IgD-negative memory B cell (primary cell): ENCODE results near the gene NDUFA8. TPM values are rescaled to one million over a fixed set of nuclear protein-coding genes. Genes with fewer than 3 reads are reported as not detected.
A peak's percentile ranks its signal among the peaks of the same experiment; 100 is the strongest.

Source experiments
- H3K27ac Mint-ChIP-seq, 3 donors: one replicate each; pipeline ENCODE4 v1.8.0; 2020 to 2022; ENCODE audit warnings: mild to moderate bottlenecking in 3 of 3, mixed read lengths in 3 of 3, moderate library complexity in 1 of 3
- H3K27me3 Mint-ChIP-seq: one replicate; pipeline ENCODE4 v1.8.0; 2021; ENCODE audit warnings: mixed read lengths
- H3K36me3 Mint-ChIP-seq: one replicate; pipeline ENCODE4 v1.8.0; 2020; ENCODE audit warnings: mild to moderate bottlenecking, mixed read lengths
- H3K4me1 Mint-ChIP-seq, 3 donors: one replicate each; pipeline ENCODE4 v1.8.0; 2020 to 2022; ENCODE audit warnings: mixed read lengths in 3 of 3, mild to moderate bottlenecking in 1 of 3
- H3K4me3 Mint-ChIP-seq, 4 donors: one replicate each; pipeline ENCODE4 v1.8.0; 2020 to 2022; ENCODE audit warnings: mild to moderate bottlenecking in 4 of 4, mixed read lengths in 4 of 4, moderate library complexity in 3 of 4
- H3K9me3 Mint-ChIP-seq, 3 donors: one replicate each; pipeline ENCODE4 v1.8.0; 2020 to 2021; ENCODE audit warnings: mixed read lengths in 3 of 3, mild to moderate bottlenecking in 1 of 3
- polyA plus RNA-seq: library from polyadenylated mRNA; unstranded; fragments of 300-500 nt; fragmentation: Illumina TruSeq; gene quantifications from one replicate; pipeline ENCODE4 v1.2.3, GENCODE V29; 2021

NDUFA8 gene
- polyA plus RNA-seq, 1 donor from 2014 or later, result 73.0 TPM

GRCh38 chr9:122134822-122135528 lies 24.6 kb downstream of the NDUFA8 start:
- Mint-ChIP-seq H3K4me3 (no peak overlapping the region), H3K27ac (no peak overlapping the region), H3K36me3 (no peaks in the 10 kb centered on the region), H3K9me3 (no peaks in the 10 kb centered on the region), H3K27me3 (peaks cover 6% of the 10 kb centered on the region), H3K4me1 (no peaks in the 10 kb centered on the region)

- Mint-ChIP-seq H3K27me3 (peaks cover 10% of the 10 kb centered on the region), H3K27ac (no peak overlapping the region), H3K9me3 (no peaks in the 10 kb centered on the region), H3K4me1 (no peaks in the 10 kb centered on the region), H3K36me3 (no peaks in the 10 kb centered on the region), H3K4me3 (no peak overlapping the region)
Observed at GRCh38 chr9:122133984-122134535, 25.5 kb downstream of the NDUFA8 start.

GRCh38 chr9:122133263-122133983 lies 26.2 kb downstream of the NDUFA8 start:
- Mint-ChIP-seq H3K4me3 (no peak overlapping the region), H3K27ac (no peak overlapping the region), H3K27me3 (peaks cover 10% of the 10 kb centered on the region), H3K4me1 (no peaks in the 10 kb centered on the region), H3K36me3 (no peaks in the 10 kb centered on the region), H3K9me3 (no peaks in the 10 kb centered on the region)

- H3K9me3 Mint-ChIP-seq, result no peaks in the 10 kb centered on the region
Observed at GRCh38 chr9:122132539-122132938, 27.0 kb downstream of the NDUFA8 start.

GRCh38 chr9:122131401-122132001 lies 28.1 kb downstream of the NDUFA8 start:
- Mint-ChIP-seq H3K4me3 (no peak overlapping the region), H3K9me3 (no peaks in the 10 kb centered on the region), H3K4me1 (peaks cover 1 to 3% (median 3%) of the 10 kb centered on the region in 3 donors), H3K27me3 (peaks cover 21% of the 10 kb centered on the region), H3K36me3 (no peaks in the 10 kb centered on the region), H3K27ac (no peak overlapping the region)

More at GRCh38 chr9:122132539-122132938, 27.0 kb downstream of the NDUFA8 start:
- Mint-ChIP-seq H3K4me3 (no peak overlapping the region), H3K27ac (no peak overlapping the region), H3K4me1 (no peaks in the 10 kb centered on the region), H3K27me3 (peaks cover 13% of the 10 kb centered on the region), H3K36me3 (no peaks in the 10 kb centered on the region)

- H3K4me1 Mint-ChIP-seq, result peaks cover 4 to 9% (median 5%) of the 10 kb centered on the region in 3 donors
- no peak overlapping the region for H3K27ac Mint-ChIP-seq
- H3K9me3 Mint-ChIP-seq, result no peaks in the 10 kb centered on the region
- H3K36me3 Mint-ChIP-seq, result no peaks in the 10 kb centered on the region
- H3K27me3 Mint-ChIP-seq, result peaks cover 27% of the 10 kb centered on the region
- H3K4me3 Mint-ChIP-seq, result no peak overlapping the region
Observed at GRCh38 chr9:122130837-122131236, 28.7 kb downstream of the NDUFA8 start.

GRCh38 chr9:122129969-122130368 lies 29.6 kb downstream of the NDUFA8 start:
- Mint-ChIP-seq H3K27ac (no peak overlapping the region), H3K27me3 (peaks cover 35% of the 10 kb centered on the region), H3K9me3 (no peaks in the 10 kb centered on the region), H3K4me3 (no peak overlapping the region), H3K4me1 (peaks cover 5 to 12% (median 6%) of the 10 kb centered on the region in 3 donors), H3K36me3 (no peaks in the 10 kb centered on the region)

- H3K4me3 Mint-ChIP-seq, result no peak overlapping the region
- H3K27me3 Mint-ChIP-seq, result peaks cover 44% of the 10 kb centered on the region
- no peak overlapping the region for H3K27ac Mint-ChIP-seq
- peaks cover 5 to 12% (median 6%) of the 10 kb centered on the region in 3 donors for H3K4me1 Mint-ChIP-seq
- no peaks in the 10 kb centered on the region for H3K36me3 Mint-ChIP-seq
- H3K9me3 Mint-ChIP-seq, result no peaks in the 10 kb centered on the region
Observed at GRCh38 chr9:122128969-122129343, 30.6 kb downstream of the NDUFA8 start.

GRCh38 chr9:122128007-122128968 lies 31.3 kb downstream of the NDUFA8 start:
- Mint-ChIP-seq H3K36me3 (no peaks in the 10 kb centered on the region), H3K27me3 (peaks cover 47% of the 10 kb centered on the region), H3K4me1 (peaks cover 5 to 12% (median 6%) of the 10 kb centered on the region in 3 donors), H3K9me3 (no peaks in the 10 kb centered on the region), H3K27ac (no peak overlapping the region), H3K4me3 (peak overlapping the region in 1 of 4 donors; percentile 57)

GRCh38 chr9:122127396-122127798 lies 32.2 kb downstream of the NDUFA8 start:
- no peak overlapping the region for H3K27ac Mint-ChIP-seq
- H3K4me1 Mint-ChIP-seq, result peaks cover 5 to 12% (median 6%) of the 10 kb centered on the region in 3 donors
- H3K4me3 Mint-ChIP-seq, result peak overlapping the region in 2 of 4 donors; percentile 9 to 22
- H3K9me3 Mint-ChIP-seq, result no peaks in the 10 kb centered on the region
- H3K27me3 Mint-ChIP-seq, result peaks cover 48% of the 10 kb centered on the region
- H3K36me3 Mint-ChIP-seq, result no peaks in the 10 kb centered on the region

- peak overlapping the region in 3 of 4 donors; percentile 67 to 85 (median 83) for H3K4me3 Mint-ChIP-seq
- peaks cover 5 to 12% (median 6%) of the 10 kb centered on the region in 3 donors for H3K4me1 Mint-ChIP-seq
- H3K36me3 Mint-ChIP-seq, result no peaks in the 10 kb centered on the region
- H3K27ac Mint-ChIP-seq, result no peak overlapping the region
- no peaks in the 10 kb centered on the region for H3K9me3 Mint-ChIP-seq
- H3K27me3 Mint-ChIP-seq, result peaks cover 48% of the 10 kb centered on the region
Observed at GRCh38 chr9:122126331-122127261, 33.0 kb downstream of the NDUFA8 start.

- Mint-ChIP-seq H3K4me3 (peak overlapping the region in 2 of 4 donors; percentile 48 to 83), H3K4me1 (peaks cover 5 to 12% (median 6%) of the 10 kb centered on the region in 3 donors), H3K36me3 (no peaks in the 10 kb centered on the region), H3K9me3 (no peaks in the 10 kb centered on the region), H3K27me3 (peaks cover 46% of the 10 kb centered on the region), H3K27ac (no peak overlapping the region)
Observed at GRCh38 chr9:122125509-122126330, 33.9 kb downstream of the NDUFA8 start.

- Mint-ChIP-seq H3K36me3 (no peaks in the 10 kb centered on the region), H3K27me3 (peaks cover 42% of the 10 kb centered on the region), H3K27ac (no peak overlapping the region), H3K9me3 (no peaks in the 10 kb centered on the region), H3K4me3 (peak overlapping the region in 2 of 4 donors; percentile 48 to 53), H3K4me1 (peaks cover 5 to 12% (median 6%) of the 10 kb centered on the region in 3 donors)
Observed at GRCh38 chr9:122125158-122125508, 34.4 kb downstream of the NDUFA8 start.
